ENCODE data around the gene APLP2.
"Not testable (repeated sequence)": the region's sequence is repeated elsewhere in the genome, so short reads cannot be mapped to it uniquely, and the experiment has no call there.

APLP2 gene

GRCh38 chr11:130156108-130157022 is 86.7 kb downstream of the APLP2 start:
- DNase-seq: no peak

- DNase-seq: no peak
These were observed 87.4 kb downstream of the APLP2 start for GRCh38 chr11:130157101-130157500.

- DNase-seq: no peak
These were observed 88.1 kb downstream of the APLP2 start for GRCh38 chr11:130157840-130158239.

- DNase-seq: no peak
These were observed 89.4 kb downstream of the APLP2 start for GRCh38 chr11:130159139-130159538.

GRCh38 chr11:130159657-130160497 is 90.2 kb downstream of the APLP2 start, which contains the start of gene ST14:
ST14 (plus strand) TSS chr11:130159782; CDS start chr11:130159980, 198 bp downstream.
- peak; percentile 95 for DNase-seq

GRCh38 chr11:130160498-130161155 is 90.9 kb downstream of the APLP2 start:
- peak; percentile 59 for DNase-seq

- no peak for DNase-seq
These were observed 91.9 kb downstream of the APLP2 start for GRCh38 chr11:130161441-130162145.

GRCh38 chr11:130162733-130163132 is 93.0 kb downstream of the APLP2 start:
- DNase-seq: no peak

- no peak for DNase-seq
These were observed 93.9 kb downstream of the APLP2 start for GRCh38 chr11:130163346-130164220.

- DNase-seq: no peak
These were observed 94.5 kb downstream of the APLP2 start for GRCh38 chr11:130164221-130164570.

- no peak for DNase-seq
These were observed 96.1 kb downstream of the APLP2 start for GRCh38 chr11:130165601-130166456.

- DNase-seq: no peak
These were observed 96.7 kb downstream of the APLP2 start for GRCh38 chr11:130166457-130166784.

- DNase-seq: no peak
These were observed 97.5 kb downstream of the APLP2 start for GRCh38 chr11:130167146-130167545.

- no peak for DNase-seq
These were observed 98.4 kb downstream of the APLP2 start for GRCh38 chr11:130168105-130168504.

GRCh38 chr11:130170345-130170744 is 100.7 kb downstream of the APLP2 start:
- no peak for DNase-seq

- DNase-seq: no peak
These were observed 101.8 kb downstream of the APLP2 start for GRCh38 chr11:130171534-130171933.

- not testable (repeated sequence) for DNase-seq
These were observed 102.3 kb downstream of the APLP2 start for GRCh38 chr11:130172001-130172400.

GRCh38 chr11:130174642-130175041 is 104.9 kb downstream of the APLP2 start:
- no peak for DNase-seq

GRCh38 chr11:130175898-130176297 is 106.2 kb downstream of the APLP2 start:
- DNase-seq: no peak

GRCh38 chr11:130177782-130178181 is 108.1 kb downstream of the APLP2 start:
- DNase-seq: no peak
